ENCODE results near the gene PLEKHA5. TPM values are rescaled to one million over a fixed set of nuclear protein-coding genes. Genes with fewer than 3 reads are reported as not detected.

The PLEKHA5 gene
- total and polyA plus RNA-seq, 2 experiments from 2014 or later = 82.8 to 112 TPM

DNA sequence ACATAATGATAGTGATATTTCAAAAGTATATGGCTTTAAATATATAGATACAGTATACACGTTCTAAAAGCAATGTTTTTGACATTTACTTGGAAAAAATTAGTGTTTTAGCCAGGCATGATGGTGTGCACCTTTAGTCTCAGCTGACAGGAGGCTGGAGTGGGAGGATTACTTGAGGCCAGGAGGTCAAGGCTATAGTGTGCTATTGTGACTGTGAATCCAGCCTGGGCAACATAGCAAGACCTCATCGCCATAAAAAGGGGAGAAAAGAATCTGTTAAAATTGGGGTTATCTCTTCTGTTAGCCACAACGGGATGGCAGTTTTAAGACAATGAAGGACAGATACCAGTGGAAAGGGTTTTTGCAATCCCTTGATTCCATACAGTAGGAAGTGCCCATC lies 95.2 kb downstream of the PLEKHA5 start:
- H2AFZ ChIP-seq = no peak overlapping the region
- no peak for DNase-seq (ENCODE audit: low spot score)
- no peaks in the 10 kb centered on the region for H3K27me3 ChIP-seq (ENCODE audit: insufficient read depth)
- Mint-ChIP-seq H3K27me3 (ENCODE audit: insufficient read depth, low read depth, poor library complexity) (peaks cover 5% of the 10 kb centered on the region), H3K4me3 (no peak overlapping the region), H3K9me3 (peaks cover 15% of the 10 kb centered on the region), H3K36me3 (ENCODE audit: low read depth) (peaks cover 18% of the 10 kb centered on the region), H3K4me1 (peaks cover 38% of the 10 kb centered on the region), H3K27ac (no peak overlapping the region)
- H3K9me2 ChIP-seq (ENCODE audit: insufficient read depth) = no peaks in the 10 kb centered on the region
- ATAC-seq = no peak
- H3K27ac ChIP-seq (ENCODE audit: low read depth) = no peak overlapping the region
- no peak overlapping the region for H3K4me3 ChIP-seq
- H3K4me2 ChIP-seq = no peak overlapping the region
- H4K20me1 ChIP-seq (replicated peaks; ENCODE audit: insufficient read depth) = peaks cover 2% of the 10 kb centered on the region; the same call in 1 of the 2 replicates
- TF ChIP-seq, protein P1, sequence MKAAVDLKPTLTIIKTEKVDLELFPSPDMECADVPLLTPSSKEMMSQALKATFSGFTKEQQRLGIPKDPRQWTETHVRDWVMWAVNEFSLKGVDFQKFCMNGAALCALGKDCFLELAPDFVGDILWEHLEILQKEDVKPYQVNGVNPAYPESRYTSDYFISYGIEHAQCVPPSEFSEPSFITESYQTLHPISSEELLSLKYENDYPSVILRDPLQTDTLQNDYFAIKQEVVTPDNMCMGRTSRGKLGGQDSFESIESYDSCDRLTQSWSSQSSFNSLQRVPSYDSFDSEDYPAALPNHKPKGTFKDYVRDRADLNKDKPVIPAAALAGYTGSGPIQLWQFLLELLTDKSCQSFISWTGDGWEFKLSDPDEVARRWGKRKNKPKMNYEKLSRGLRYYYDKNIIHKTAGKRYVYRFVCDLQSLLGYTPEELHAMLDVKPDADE (IDR thresholded peaks at IDR 0.05) = no peak
- TF ChIP-seq NANOG (IDR thresholded peaks at IDR 0.05; ENCODE audit: borderline replicate concordance) (no peak), ZNF331 (CRISPR knock-in tag; IDR thresholded peaks at IDR 0.05; ENCODE audit: low read depth) (no peak), JUNB (IDR thresholded peaks at IDR 0.05; ENCODE audit: unreplicated experiment) (no peak), ZNF462 (CRISPR knock-in tag; IDR thresholded peaks at IDR 0.05) (no peak), ZNF114 (CRISPR knock-in tag; IDR thresholded peaks at IDR 0.05) (no peak), POLR2AphosphoS5 (IDR thresholded peaks at IDR 0.05; ENCODE audit: low read depth) (no peak), EZH2 (IDR thresholded peaks at IDR 0.05; ENCODE audit: low read depth, unreplicated experiment) (no peak), CTCF (conservative IDR thresholded peaks at IDR 0.05; ENCODE audit: low read depth in 2 of 2) (no peak), STAT1 (IDR thresholded peaks at IDR 0.05; ENCODE audit: unreplicated experiment) (no peak), EZH2phosphoT487 (IDR thresholded peaks at IDR 0.05; ENCODE audit: unreplicated experiment) (no peak), CREB1 (CRISPR knock-in tag; IDR thresholded peaks at IDR 0.05; ENCODE audit: low read depth) (no peak)
- TF ChIP-seq, protein P2, sequence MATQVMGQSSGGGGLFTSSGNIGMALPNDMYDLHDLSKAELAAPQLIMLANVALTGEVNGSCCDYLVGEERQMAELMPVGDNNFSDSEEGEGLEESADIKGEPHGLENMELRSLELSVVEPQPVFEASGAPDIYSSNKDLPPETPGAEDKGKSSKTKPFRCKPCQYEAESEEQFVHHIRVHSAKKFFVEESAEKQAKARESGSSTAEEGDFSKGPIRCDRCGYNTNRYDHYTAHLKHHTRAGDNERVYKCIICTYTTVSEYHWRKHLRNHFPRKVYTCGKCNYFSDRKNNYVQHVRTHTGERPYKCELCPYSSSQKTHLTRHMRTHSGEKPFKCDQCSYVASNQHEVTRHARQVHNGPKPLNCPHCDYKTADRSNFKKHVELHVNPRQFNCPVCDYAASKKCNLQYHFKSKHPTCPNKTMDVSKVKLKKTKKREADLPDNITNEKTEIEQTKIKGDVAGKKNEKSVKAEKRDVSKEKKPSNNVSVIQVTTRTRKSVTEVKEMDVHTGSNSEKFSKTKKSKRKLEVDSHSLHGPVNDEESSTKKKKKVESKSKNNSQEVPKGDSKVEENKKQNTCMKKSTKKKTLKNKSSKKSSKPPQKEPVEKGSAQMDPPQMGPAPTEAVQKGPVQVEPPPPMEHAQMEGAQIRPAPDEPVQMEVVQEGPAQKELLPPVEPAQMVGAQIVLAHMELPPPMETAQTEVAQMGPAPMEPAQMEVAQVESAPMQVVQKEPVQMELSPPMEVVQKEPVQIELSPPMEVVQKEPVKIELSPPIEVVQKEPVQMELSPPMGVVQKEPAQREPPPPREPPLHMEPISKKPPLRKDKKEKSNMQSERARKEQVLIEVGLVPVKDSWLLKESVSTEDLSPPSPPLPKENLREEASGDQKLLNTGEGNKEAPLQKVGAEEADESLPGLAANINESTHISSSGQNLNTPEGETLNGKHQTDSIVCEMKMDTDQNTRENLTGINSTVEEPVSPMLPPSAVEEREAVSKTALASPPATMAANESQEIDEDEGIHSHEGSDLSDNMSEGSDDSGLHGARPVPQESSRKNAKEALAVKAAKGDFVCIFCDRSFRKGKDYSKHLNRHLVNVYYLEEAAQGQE (IDR thresholded peaks at IDR 0.05; ENCODE audit: unreplicated experiment) = no peak
- H3K79me2 ChIP-seq (replicated peaks; ENCODE audit: insufficient read depth) = peaks cover 96% of the 10 kb centered on the region
- peaks cover 21% of the 10 kb centered on the region for H3K4me1 ChIP-seq (ENCODE audit: insufficient read depth)
- H3K36me3 ChIP-seq (ENCODE audit: insufficient read depth) = no peaks in the 10 kb centered on the region; the same call in 1 of the 2 replicates
- H3F3A ChIP-seq (replicated peaks; ENCODE audit: low read depth) = no peaks in the 10 kb centered on the region

Data from GM23338 (cell line).